CD4-positive, alpha-beta T cell treated with Interleukin-12 subunit alpha and Interleukin-12 subunit beta, for 1 hour (primary cell): ENCODE measurements around the gene GRPEL1.

ENCODE experiments used
- DNase-seq: peaks from one replicate; pipeline ENCODE4 v3.0.0-alpha.2; 2020

Gene GRPEL1

DNA sequence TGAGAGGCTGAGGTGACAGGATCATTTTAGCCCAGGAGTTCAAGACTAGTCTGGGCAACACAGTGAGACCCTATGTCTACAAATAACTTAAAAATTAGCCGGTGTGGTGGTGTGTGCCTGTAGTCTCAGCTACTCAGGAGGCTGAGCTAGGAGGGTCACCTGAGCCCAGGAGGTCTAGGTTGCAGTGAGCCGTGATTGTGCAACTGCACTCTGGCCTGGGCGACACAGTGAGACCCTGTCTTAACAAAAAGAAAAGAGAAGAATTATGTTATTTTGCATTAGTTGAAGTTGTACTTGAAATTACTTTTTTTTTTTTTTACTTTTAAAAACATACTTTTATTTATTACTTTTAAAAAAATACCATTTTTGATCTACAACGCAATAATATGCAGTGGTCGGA, 46.5 kb downstream of the GRPEL1 start:
- DNase-seq, result no peak

DNA sequence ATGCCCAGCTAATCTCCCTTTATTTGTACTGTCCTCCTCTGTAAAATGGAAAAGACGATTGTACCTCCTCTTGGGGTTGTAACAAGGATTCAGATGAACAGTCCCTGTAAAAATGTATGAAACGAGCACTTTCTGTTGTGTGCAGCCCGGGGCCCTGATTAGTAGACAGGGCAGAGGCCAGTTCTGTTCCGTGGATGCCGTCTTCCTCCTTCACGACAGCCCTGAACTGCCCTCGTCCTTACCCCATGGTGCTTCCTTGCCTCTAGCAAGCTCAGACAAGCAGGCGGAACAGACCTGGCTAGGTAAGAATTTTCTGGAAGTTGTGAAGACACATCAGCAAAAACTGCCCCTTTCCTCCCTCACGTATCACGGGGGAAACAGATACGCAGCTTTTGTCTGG, 47.0 kb downstream of the GRPEL1 start:
- no peak for DNase-seq

DNA sequence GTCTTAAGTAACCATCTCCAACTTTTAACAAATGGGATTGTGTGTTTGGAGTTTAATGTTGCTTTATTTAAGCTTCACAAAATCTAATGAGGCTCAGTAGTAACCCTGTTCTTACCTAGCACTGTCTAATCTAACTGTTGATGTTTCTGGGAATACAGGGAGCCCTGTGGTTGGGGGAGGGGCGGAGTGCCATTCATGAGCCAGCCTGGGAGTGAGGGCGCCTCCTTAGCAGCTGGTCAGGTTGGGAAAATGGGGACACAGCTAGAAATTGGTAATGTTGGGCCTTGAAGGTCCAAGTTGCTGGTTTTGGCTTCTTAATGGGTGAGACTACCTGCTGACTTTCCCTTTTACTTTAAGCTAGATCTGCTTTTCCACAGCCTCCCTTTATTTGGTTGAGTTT, 47.6 kb downstream of the GRPEL1 start:
- DNase-seq, result no peak

DNA sequence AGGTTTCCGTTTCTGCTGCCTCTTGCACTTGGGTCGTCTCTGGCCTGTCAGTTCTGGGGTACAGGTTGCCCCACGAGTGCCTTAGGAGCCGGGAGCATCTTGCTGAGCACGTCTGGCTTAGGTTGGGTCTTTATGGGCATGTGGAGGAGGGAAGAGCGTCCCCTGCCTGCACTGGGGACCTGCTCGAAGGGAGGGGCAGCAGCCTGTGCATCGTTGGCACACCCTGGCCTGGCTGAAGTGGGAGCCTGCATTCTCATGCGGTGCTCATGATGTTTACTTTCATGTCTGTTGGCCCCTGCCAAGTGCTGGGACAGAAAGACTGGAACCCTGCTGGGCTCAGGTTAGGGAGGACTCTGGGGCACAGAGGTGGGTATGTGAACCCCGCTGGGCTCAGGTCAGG, 48.5 kb downstream of the GRPEL1 start:
- DNase-seq, result no peak

DNA sequence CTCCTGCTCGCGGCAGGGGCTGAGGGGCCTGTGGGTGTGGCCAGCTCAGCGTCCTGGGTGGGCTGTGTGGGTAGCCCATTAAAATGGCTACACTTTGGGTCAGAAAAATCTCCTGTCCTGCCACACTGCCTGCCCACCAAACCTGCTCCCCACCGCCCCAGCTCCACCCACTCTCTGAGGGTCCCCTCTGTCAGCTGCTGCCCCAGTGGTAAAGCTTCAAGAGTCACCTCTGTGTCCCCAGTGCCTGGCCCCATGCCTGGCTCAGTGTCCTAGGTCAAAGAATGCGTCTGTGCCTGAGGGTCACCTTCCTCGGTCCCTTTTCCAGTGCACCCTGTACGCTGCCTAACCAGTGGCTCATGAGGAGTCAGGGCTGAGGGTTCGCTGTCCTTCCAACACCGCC, 49.6 kb downstream of the GRPEL1 start:
- no peak for DNase-seq

DNA sequence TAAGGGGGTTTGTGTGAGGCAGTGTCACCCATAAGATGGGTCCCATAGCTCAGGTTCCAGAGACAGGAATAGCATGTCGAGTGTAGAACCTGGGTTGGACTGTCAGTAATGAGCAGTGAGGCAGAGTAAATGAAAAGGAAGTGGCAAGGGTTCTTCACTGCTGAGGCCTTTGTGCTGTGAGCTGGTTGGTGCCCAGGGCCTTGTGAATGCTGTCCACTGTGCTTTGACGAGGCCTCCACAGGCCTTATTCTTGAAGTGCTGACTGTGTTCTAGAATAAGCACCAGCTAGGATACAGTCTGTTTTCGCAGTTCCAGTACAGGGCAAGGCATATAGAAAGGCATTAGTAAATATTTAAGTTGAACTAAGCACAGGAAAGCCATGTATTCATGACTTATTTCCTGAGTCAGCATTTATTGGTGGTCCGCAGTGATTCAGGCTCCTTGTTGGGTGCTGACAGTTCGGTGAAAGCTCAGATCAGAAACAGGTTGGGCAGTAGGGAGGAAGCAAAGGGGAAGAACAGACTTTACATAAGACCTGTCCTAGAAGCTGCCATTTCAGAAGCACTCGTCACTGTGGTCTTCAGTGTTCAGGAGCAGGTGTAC, 50.3 kb downstream of the GRPEL1 start:
- DNase-seq, result no peak

DNA sequence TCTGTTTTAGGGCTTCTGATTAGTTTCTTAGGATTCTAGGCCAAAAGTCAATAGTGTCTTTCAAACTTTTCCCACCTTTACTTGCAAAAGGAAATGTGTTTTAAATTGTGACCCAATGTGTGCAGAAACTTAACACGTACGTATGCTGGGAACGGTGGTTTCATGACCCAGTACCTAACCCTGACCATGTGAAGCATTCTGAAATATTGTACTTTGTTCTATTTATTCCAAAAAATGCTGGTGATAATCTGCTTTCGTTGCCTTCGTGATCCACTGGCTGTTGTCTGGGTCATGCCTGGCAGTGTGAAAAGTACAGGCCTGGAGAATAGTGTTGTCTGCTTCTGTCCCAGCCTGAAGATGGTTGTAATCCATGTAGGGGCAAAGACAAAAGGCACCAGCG, 51.4 kb downstream of the GRPEL1 start:
- no peak for DNase-seq

DNA sequence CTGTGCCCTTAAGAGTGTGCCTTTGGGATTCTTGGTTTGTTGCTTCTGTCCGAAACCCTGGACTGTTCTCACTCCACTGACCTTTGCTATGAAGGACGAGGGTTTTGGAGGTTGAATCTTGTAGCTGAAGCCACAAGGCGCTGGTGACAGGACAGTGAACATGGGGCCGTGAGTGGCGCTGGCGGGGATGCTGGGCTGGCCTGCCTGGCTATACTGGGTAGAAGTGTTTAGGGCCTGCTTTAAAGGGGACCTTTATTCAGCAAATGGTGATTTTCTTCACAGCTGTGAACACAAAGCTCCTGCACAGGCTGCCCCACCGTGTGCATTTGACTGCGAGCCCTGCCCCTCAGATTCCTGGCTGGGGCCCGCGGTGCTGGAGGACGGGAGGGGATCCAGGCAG, 51.8 kb downstream of the GRPEL1 start:
- DNase-seq, result no peak

DNA sequence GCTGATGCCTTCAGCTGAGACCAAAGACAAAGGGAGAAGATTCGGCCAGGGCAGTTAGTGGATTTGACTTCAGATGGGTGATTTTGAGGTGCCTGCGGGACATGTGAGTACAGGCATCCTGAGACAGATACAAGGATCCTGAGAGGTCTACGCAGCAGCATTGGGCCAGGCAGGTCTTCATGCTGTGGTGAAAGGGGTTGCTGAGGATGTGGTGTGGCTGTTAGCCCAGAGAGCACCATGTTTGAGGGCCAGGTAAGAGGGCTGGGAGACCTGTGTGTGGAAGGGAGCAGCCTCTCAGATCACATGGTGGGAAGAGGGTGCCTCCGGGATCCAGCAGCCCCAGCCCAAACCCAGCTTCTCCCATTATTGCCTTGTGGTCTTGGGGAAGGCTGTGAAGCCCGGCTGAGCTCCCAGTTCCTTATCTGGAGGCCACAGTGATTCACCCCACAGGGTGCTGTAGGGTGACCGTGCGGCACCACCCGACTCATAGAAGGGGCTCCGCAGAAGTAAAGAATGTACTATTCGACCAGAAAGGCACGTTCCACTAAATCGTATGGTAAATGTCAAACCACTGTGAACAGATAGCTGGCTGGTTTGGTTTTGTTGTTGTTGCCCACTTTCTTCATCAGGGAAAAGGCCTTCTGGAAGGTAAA, 52.4 kb downstream of the GRPEL1 start:
- DNase-seq, result no peak

DNA sequence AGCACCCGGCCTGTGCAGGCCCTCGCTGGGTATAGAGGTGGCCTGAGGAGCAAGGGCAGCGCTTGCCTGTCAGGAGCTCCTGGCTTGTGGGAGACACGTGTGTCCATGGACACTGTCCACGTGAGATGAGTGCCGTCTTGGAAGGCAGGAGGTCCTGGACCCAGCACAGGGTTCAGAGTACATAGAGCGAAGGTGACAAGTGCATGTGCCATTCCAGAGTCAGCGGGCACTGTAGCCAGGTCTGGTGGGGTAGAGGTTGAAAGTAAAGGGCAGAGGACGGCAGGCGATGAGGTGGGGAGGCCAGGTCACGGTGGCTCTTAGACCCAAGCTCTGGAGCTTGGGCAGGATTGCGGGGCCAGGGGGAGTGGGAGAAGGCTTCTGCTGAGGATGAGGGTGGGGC, 53.0 kb downstream of the GRPEL1 start:
- no peak for DNase-seq

DNA sequence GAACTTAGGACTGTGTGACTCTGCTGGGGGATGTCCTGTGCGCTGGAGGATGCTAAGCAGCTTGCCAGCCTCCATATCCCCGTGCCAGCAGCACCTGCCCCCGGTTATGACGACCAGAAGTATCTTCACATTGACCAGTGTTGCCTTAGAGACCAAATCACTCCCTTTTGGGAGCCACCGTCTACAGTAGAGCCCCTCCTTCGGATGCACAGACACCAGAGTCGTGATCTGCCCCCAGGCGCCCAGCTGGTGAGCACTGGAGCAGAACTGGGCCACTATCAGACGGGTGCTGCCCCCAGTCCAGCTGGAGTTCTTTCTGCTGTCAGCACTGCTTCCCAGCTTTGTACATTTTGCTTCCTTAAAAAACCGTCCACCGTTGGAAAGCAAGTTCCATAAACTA, 54.7 kb downstream of the GRPEL1 start:
- no peak for DNase-seq

DNA sequence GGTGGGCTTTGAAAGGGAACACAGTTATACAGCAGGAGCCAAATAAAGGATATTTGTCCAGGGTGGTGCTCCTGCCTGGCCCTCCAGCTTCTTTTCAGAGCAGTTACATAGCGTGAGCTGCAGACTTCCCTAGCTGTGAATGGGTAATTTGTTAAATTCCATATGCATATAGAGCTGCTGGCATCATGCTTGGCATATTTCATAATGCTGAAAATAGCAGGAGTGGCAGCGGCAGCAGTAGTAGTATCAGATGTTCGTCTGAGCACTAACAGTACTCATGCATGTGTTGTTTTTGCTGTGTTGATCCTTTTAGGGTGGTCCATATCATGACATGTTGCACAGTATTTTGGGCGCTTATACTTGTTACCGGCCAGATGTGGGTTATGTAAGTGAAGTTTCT, 58.3 kb downstream of the GRPEL1 start:
- no peak for DNase-seq
